KBM-7 (cell line): ENCODE data around the gene PLCD3.

Experiments used
- DNase-seq: peaks from one replicate; pipeline ENCODE4 v3.0.0-alpha.2; 2015
- in situ Hi-C: fragments of 300-500 bp; cut with MboI; formaldehyde crosslinking; loops from 2 replicates; pipeline ENCODE4 v1.14.3; 2020; ENCODE audit warnings: low sequenced_read_pairs, low pct_unique_long_range_greater_than_20kb, mixed read lengths

Gene PLCD3

DNA sequence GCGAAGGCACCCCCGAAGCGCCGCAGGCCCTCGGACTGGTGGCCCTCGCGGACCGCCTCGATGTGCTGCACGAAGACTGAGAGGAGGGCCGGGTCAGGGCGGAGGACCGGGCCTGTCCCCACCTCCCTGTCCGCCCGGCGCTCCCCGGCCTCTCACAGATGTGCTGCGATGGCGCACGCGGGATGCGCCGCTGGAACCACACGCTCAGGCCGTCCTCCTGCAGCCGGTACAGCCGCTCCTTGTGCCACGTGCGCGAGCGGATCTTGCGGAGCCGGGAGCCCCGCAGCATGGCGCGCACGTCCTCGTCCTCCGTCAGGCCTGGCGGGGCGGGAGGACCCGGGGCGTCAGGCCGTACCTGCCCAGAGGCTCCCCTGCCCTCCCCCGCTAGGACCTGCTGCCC is 11.3 kb downstream of the PLCD3 start:
- DNase-seq: no peak
- in situ Hi-C loops: loop anchor here (25.0 kb wide), 1 partner anchor 209 kb away; the partner anchor contains the start of gene GFAP

DNA sequence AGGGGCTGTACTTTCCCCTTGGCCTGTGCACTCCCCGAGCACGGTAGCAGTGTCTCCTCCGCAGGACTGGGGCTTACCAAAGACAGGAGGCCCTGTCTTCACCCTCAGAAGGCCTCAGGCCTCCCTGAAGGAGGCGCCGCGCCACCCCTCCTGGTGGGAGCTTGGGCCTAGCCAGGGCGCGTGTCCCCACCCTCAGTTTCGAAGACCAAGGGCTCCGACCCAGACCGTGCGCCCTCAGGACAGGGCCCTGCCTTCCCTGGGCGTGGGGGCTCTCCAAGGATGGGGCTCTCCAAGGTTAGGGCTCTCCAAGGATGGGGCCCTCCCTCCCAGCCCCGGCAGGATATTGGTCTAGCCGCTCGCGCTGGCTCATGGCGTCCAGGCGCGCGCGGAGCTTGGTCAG is 11.8 kb downstream of the PLCD3 start:
- no peak for DNase-seq
- in situ Hi-C loops: loop anchor here (25.0 kb wide), 1 partner anchor 208 kb away; the partner anchor contains the start of gene GFAP

DNA sequence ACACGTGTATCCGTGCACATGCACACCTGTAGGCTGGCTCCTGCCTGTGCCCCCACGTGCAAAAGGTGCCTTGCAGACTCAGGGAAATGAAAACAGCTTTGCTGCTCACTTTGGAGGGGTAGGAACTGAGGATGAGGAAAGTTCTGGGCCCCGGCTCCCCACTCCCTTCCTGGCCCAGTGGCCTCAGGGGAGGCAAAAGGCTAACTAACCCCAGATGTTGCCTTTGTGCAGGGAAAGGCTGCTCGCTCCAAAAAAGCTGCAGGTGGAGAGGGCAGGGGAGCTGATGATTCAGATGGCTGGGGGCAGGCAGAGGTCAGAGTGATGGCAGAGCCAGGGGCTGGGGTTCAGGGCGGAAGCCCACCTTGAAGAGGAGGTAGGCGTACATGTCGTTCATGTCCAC is 12.4 kb downstream of the PLCD3 start:
- DNase-seq: no peak
- in situ Hi-C loops: loop anchor here (25.0 kb wide), 1 partner anchor 208 kb away; the partner anchor contains the start of gene GFAP

DNA sequence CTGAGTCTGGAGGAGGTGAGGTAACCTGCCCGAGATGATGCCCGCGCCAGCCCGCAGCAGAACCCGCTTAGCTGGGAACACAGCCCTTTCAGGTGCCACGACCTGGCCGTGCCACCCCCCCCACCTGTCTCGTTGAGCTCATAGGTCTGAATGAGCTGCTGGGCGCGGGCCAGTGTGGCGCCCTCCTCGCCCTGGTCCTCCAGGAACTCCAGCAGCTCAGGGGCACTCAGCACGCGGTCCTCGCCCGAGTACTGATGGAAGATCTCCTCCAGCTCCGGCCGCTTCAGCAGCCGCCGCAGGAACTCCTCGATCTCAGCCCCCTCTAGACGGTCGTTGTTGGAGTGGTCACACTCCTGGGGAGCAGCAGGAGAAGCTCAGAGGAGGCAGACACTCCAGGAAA is 13.6 kb downstream of the PLCD3 start:
- in situ Hi-C loops: loop anchor here (25.0 kb wide), 1 partner anchor 206 kb away; the partner anchor contains the start of gene GFAP
- DNase-seq: no peak

DNA sequence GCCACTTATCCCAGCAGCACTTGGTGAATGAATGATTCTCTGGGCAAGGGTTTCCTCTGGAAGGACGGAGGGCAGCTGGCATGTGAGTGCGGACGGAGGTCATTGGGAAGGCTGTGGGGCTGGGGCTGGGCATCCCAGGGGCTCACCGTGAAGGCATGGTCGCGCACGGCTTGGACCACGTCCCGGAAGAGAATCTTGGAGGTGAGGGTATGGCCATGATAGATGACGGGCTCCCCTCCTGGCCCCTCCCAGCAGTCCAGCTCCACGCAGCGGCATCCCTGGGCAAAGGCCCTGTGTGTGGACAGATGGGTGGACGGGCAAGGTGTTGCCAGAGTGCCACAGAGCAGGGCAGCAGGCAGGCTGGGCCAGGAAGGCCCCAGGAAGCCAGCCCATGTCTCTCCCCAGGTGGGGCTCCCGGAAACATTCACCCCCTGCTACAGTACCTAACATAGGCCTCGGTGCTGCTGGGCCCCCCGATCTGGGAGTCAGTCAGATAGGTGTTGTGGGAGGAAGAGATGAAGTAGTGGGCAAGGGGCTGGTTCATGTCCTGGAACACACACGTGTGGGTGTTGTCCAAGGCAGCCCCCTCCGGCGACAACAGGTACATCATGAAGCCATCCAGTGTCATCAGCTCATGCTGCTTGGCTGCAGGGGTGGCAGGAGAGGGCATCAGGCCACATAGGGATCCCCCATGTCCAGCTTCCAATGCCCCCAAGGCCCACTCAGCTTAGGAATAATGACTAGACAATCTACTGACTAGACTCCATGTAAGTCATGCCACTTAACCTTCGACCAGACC is 14.3 kb downstream of the PLCD3 start:
- no peak for DNase-seq
- in situ Hi-C loops: loop anchor here (25.0 kb wide), 1 partner anchor 206 kb away; the partner anchor contains the start of gene GFAP

DNA sequence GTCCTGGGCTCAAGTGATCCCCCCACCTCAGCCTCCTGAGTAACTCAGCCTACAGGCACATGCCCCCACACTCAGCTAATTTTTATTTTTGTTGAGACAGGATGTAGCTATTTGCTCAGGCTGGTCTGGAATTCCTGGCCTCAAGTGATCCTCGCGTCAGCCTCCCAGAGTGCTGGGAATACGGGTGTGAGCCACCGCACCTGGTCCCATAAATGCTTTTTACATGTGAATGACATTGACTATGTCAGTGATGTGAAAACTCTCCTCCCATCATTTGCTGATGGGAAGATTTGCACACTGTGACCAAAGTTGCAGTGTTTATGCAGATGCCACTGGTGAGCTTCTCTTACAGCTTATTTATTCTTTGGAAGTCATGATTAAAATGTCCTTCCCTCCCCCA is 15.0 kb downstream of the PLCD3 start:
- DNase-seq: no peak
- in situ Hi-C loops: loop anchor here (25.0 kb wide), 1 partner anchor 205 kb away; the partner anchor contains the start of gene GFAP

DNA sequence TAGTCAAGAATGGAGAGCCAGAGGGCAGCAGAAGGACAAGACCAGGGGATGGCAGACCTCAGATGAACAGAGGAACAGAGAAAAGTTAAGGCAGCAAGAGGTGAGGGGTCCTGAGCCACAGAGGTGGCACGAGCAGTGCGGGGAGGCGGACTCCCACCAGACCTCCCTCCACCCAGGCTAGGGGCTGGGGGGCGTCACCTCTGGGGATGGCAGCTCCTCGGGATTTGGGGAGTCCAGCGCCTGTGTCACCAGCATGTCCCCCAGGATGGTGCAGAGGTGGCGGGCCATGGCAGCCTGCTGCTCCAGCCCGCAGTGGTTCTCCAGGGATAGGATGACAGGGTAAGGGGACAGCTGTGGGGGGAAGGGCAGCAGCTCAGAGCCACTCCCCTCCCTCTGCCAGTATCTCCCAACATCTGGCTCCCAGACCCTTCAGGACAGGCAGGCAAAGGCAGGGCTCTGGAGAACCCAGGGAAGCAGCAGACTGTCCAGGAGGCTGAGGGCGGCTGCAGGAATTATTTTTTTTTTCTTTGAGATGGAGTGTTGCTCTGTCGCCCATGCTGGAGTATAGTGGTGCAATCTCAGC is 15.8 kb downstream of the PLCD3 start:
- in situ Hi-C loops: loop anchor here (25.0 kb wide), 1 partner anchor 204 kb away; the partner anchor contains the start of gene GFAP
- no peak for DNase-seq

DNA sequence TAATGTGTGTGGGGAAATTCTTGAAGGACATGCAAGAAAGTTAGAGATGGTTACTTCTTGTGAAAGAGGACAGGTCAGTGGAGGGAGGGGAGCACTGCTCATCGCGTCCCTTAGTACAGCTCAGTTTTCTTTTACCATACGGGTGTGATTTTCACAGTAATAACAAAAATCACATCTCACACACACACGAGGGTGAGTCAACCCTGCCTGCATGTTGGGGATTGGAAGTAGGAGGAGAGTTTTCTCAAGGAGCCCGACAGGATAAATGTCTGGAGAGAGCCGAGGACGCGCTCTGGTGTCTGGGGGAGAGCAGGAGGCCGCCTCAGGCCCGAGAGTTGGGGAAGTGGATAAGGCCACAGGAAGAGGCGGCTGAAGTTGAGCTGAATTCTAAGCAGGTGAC is 16.4 kb downstream of the PLCD3 start:
- in situ Hi-C loops: loop anchor here (25.0 kb wide), 1 partner anchor 204 kb away; the partner anchor contains the start of gene GFAP

DNA sequence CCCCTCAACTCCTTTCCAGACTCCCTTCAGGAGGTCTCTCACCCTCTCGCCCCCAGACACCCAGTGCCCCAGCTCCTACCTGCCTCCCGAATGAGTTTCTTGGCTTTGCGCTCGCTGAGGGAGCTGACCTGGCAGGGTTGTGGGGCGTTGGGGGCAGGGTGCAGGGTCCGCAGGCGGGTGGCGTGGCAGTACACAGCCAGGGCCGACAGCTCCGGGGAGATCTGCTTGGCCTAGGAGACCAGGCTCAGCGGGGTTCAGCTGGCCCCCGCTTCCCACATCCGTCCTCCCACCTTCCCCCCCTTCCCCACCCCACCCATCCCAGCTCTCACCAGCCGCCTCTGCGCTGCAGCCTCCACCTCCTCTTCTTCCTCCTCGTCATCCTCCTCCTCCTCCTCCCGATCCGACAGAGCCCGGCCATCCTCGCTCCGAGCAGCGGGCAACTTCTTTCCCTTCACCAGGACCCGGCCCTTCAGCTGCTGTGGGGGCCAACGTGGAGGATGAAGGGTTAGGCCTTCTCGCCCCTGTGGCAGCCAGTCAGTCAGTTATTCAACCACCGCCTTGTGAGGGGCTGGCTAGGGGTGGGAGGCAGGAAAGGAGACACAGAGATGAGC is 17.2 kb downstream of the PLCD3 start:
- no peak for DNase-seq
- in situ Hi-C loops: loop anchor here (25.0 kb wide), 1 partner anchor 203 kb away; the partner anchor contains the start of gene GFAP

More for the DNA sequence above, 16.4 kb downstream of the PLCD3 start:
- DNase-seq: no peak

DNA sequence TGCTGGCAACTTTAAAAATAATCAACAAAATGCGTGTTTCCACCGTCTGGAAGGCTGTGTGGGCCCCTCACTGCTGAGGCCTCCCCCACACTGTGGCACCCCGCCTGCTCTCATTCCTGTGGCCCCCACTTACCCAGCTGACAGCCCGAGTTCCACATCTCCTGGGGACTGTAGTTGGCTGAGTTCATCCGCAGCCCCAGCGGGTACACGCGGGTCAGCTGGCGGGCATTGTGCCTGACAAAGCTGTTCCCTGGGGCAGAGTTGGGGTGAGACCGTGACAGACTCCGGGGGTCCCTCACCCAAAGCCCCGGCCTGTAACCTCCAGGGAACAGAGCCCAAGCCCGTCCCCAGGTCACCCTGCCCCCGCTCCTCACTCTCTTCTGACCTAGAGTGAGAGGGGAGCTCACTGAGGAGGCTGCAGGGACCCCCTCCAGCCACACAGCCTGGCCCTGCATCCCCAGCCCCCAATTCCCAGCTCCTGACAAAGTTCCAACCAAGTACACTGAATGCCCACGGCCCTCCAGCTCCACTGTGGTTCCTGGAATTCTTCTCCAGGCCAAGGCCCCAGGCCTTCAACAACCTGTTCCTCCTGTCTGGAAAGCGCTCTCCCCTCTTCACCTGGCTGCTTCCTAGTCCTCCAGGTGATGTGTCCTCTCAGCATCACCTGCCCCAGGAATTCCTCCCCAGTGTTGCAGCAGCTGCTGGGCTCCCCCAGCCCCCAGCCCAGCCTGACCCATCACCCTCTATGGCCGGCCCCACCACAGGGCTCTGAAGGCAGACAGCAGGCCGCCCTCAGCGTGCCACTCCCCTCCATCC is 18.0 kb downstream of the PLCD3 start:
- in situ Hi-C loops: loop anchor here (25.0 kb wide), 1 partner anchor 202 kb away; the partner anchor contains the start of gene GFAP
- DNase-seq: no peak

DNA sequence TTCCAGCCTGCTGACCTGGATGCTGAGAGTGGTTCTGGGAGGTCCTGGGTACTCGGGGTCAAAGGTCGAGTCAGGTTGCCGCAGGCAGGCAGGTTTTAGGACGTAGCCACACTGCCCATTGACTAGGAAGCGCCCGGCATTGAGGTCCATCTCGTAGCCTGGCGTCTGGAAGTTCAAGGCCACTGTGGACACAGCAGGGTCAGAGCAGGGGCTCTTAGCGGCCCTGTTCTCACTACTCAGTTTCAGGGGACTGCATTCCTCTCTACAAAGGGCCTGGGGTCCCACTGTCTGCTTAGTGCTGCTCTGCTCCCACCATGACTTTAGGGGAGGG is 18.9 kb downstream of the PLCD3 start:
- in situ Hi-C loops: loop anchor here (25.0 kb wide), 1 partner anchor 201 kb away; the partner anchor contains the start of gene GFAP
- no peak for DNase-seq

DNA sequence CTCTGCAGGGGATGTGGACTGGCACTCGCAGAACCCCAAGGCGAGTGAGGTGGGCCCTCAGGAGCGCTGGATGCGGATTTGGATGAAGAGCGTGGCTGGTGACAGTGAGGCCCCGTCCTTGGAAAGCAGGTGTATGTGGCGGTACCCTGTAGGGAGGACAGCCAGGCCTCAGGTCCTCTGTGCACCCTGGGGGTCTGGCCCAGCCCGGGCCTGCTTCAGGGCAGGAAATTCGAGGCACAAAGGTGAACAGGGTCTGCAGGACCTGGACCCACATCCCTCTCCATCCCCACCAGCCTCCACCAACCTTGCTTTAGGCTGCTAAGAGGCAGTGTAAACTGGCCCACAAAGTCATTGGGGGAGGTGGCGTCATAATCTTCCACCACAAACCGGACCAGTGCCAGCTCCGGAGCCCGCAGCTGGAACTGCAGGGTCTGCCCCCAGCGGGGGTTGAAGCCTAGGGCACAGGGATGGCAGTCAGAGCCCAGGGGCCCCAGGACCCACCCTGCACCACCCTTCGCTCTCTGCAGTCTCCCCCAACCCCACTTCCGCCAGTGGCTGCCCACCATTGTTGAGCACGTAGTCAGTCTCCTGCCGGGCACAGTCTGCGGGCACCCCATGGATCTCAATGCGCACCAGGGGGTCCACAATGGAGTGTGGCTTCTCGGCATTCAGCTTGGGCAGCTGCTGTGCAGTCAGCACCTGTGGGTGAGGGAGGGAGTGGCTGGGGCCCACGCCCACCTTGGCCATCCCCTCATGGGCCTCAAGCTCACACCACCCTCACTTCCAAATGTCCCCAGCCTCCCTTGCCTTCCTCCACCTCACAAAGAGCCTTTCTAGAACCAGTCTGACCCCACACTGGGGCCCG is 19.5 kb downstream of the PLCD3 start:
- in situ Hi-C loops: loop anchor here (25.0 kb wide), 1 partner anchor 200 kb away; the partner anchor contains the start of gene GFAP
- DNase-seq: no peak

DNA sequence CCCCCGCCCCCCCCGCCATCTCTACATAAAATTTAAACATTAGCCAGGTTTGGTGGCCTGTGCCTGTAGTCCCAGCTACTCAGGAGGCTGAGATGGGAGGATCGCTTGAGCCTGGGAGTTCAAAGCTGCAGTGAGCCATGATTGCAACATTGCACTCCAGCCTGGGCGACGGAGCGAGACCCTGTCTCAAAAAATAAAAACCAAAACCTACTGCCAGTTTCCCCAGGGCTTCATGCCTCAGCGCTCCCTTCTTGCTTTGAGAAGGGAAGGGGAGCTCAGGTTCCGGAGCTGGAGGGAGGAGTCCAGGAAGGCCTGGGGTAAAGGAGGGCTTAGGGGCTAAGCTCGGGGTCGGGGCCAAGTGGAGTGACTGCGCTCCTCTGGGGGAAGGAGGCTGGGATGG is 20.5 kb downstream of the PLCD3 start:
- in situ Hi-C loops: loop anchor here (25.0 kb wide), 1 partner anchor 200 kb away; the partner anchor contains the start of gene GFAP

DNA sequence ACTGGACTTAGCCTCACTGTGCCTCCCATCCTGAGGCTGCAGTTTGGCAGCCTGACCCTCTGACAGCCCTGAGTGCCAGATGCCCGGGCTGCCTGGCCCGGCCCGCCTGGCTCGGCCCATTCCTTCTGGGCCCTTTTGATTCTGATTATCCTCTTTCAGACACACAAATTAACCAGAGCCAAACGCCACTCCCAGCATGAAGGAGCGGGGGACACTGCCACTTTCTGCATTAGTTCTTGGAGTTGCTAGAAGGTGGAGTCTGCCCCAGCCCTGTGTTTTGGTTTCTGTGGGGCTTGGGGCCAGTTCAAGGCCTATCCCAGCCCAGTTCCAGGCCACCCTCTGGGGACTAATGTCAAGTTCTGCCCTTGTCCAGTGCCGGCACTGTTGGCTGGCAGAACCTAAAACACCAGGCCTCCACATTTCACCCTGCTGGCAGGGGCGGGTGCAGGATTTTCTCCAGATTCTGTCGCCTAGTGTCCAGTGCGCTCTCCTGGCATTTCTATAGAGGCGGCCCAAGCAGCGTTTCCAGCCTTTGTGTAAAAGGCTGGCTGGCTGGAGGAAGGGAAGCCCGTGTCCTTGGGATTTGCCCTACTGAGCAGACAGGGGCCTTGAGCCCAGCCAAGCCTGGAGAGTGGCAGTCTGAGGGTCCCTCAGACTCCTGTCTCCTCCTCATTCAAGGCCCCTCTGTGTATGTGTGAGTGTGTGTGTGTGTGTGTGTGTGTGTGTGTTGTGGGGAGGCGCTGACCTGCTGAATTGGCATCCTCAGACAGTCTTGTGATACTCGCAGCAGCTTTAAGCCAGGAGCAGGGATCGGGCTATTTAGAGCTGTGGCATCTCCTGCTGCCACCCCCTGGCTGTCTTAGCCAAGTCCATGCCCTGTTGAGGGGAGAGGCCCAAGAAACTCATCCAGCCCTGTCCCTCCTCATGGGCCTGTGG is 21.4 kb downstream of the PLCD3 start:
- no peak for DNase-seq
- in situ Hi-C loops: loop anchor here (25.0 kb wide), 1 partner anchor 199 kb away; the partner anchor contains the start of gene GFAP

More for the DNA sequence above, 20.5 kb downstream of the PLCD3 start:
- DNase-seq: no peak

DNA sequence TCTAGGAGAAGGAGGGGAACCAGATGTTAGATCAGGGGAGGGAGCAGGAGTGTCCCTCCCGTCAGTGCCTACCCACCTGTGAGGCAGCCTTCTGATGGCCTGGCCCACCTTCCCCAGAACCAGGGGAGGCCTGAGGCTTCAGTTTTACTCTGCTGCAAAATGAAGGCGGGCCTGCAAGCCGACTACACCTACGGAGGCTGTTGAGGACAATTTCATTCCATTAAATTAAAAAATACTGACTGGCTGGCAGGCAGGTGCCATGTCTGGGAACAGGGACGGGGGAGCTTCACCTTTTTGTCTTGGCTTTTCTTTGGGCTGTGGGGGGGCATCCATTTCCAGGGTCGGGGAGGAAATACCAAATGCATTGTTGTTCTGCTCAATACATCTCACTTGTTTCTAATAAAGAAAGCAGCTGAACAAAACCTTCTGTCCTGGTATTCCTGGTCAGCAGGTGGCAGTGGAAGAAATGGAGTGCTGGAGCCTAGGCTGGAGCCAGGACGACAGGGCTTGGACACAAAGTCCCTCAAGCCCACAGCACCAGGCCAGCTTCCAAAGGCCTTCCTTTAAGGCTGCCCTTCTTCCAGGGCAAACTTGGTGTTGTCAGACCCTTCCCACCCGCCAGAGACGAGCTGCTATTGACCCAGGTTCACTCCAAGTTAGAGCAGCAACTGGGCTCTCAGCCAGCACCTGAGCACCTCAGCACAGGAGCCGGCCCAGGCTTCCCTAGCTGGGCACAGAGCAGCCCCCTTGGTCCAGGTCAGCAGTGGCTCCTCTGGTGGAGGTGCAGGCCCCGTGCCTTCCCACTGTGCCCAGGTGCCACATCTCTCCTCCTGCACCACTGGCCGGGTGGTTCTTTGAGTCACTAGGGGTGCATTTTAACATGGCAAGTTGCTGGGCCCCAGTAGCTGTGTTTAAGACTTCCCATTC is 23.5 kb downstream of the PLCD3 start:
- DNase-seq: no peak
- in situ Hi-C loops: loop anchor here (25.0 kb wide), 1 partner anchor 197 kb away; the partner anchor contains the start of gene GFAP

DNA sequence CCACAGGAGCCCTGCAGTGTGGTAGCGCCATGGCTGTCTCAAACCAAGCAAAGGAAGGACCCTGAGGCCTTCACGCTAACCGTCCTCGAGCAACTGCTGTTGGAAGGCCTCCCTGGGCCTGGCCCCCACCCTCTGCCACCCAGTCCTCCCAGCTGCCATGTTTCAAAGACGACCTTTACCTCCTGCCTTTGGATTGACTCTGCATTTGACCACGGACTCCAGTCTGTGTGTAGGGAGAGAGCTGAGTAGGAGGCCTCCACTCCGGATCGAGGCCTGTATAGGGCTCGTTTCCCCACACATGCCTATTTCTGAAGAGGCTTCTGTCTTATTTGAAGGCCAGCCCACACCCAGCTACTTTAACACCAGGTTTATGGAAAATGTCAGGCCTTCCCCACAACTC is 24.3 kb downstream of the PLCD3 start:
- DNase-seq: no peak
- in situ Hi-C loops: loop anchor here (25.0 kb wide), 1 partner anchor 196 kb away; the partner anchor contains the start of gene GFAP
